ENCODE measurements around the gene FOXF2. TPM values are rescaled to one million over a fixed set of nuclear protein-coding genes. Genes with fewer than 3 reads are reported as not detected.

FOXF2 gene
- polyA plus RNA-seq, 1 experiment = 23.4 TPM

GRCh38 chr6:1436334-1437306 lies 47.2 kb downstream of the FOXF2 start:
- Histone ChIP-seq H3K27me3 (ENCODE audit: control insufficient read depth, insufficient read depth, low read length) (no peaks in the 10 kb centered on the region), H3K36me3 (ENCODE audit: control insufficient read depth, insufficient read depth, low read length) (no peaks in the 10 kb centered on the region), H3K4me3 (ENCODE audit: low read depth, low read length) (no peak overlapping the region)
- peak; percentile 73 for TF ChIP-seq CTCF (IDR thresholded peaks at IDR 0.05; ENCODE audit: insufficient read depth, low read depth, low read length)
- CTCF ChIA-PET = interaction anchor here (0.6 to 4.1 kb wide), 46 partner anchors 10 to 1253 kb away, joined by 3 to 53 read pairs (median 4); no protein-coding TSS in a partner anchor
- POLR2A ChIA-PET = no interaction called here
- DNase-seq (ENCODE audit: low read depth) = peak; percentile 23

- no peak for TF ChIP-seq CTCF (IDR thresholded peaks at IDR 0.05; ENCODE audit: insufficient read depth, low read depth, low read length)
- DNase-seq (ENCODE audit: low read depth) = no peak
- Histone ChIP-seq H3K27me3 (ENCODE audit: control insufficient read depth, insufficient read depth, low read length) (no peaks in the 10 kb centered on the region), H3K36me3 (ENCODE audit: control insufficient read depth, insufficient read depth, low read length) (no peaks in the 10 kb centered on the region), H3K4me3 (ENCODE audit: low read depth, low read length) (no peak overlapping the region)
- CTCF ChIA-PET = interaction anchor here (0.6 to 4.1 kb wide), 12 partner anchors 10 to 844 kb away, joined by 3 to 53 read pairs (median 6); no protein-coding TSS in a partner anchor
- POLR2A ChIA-PET = no interaction called here
Observed at GRCh38 chr6:1437553-1438406, 48.4 kb downstream of the FOXF2 start.

- CTCF ChIA-PET = interaction anchor here (0.6 to 4.1 kb wide), 5 partner anchors 9 to 844 kb away, joined by 3 to 53 read pairs (median 5); no protein-coding TSS in a partner anchor
- DNase-seq (ENCODE audit: low read depth) = no peak
- no peak overlapping the region for H3K4me3 ChIP-seq (ENCODE audit: low read depth, low read length)
Observed at GRCh38 chr6:1438471-1438881, 49.1 kb downstream of the FOXF2 start.

GRCh38 chr6:1439349-1439748 lies 50.0 kb downstream of the FOXF2 start:
- Histone ChIP-seq H3K4me3 (ENCODE audit: low read depth, low read length) (no peak overlapping the region), H3K27me3 (ENCODE audit: control insufficient read depth, insufficient read depth, low read length) (no peaks in the 10 kb centered on the region), H3K36me3 (ENCODE audit: control insufficient read depth, insufficient read depth, low read length) (no peaks in the 10 kb centered on the region)
- CTCF ChIA-PET = interaction anchor here (0.7 to 1.5 kb wide), 4 partner anchors 8 to 846 kb away, joined by 3 to 4 read pairs (median 3); no protein-coding TSS in a partner anchor
- no peak for TF ChIP-seq CTCF (IDR thresholded peaks at IDR 0.05; ENCODE audit: insufficient read depth, low read depth, low read length)
- DNase-seq (ENCODE audit: low read depth) = no peak
- POLR2A ChIA-PET = no interaction called here

More at GRCh38 chr6:1438471-1438881, 49.1 kb downstream of the FOXF2 start:
- TF ChIP-seq CTCF (IDR thresholded peaks at IDR 0.05; ENCODE audit: insufficient read depth, low read depth, low read length) = no peak
- Histone ChIP-seq H3K27me3 (ENCODE audit: control insufficient read depth, insufficient read depth, low read length) (no peaks in the 10 kb centered on the region), H3K36me3 (ENCODE audit: control insufficient read depth, insufficient read depth, low read length) (no peaks in the 10 kb centered on the region)
- POLR2A ChIA-PET = no interaction called here
